Germinal center (tissue), 1 donor: ENCODE measurements around the gene DPH7.
"Not testable (repeated sequence)": the region's sequence is repeated elsewhere in the genome, so short reads cannot be mapped to it uniquely, and the experiment has no call there.

ENCODE experiments used
- DNase-seq: peaks from one replicate; pipeline ENCODE4 v3.0.0; 2012; ENCODE audit warnings: mixed read lengths, low spot score

DPH7 gene

DNA sequence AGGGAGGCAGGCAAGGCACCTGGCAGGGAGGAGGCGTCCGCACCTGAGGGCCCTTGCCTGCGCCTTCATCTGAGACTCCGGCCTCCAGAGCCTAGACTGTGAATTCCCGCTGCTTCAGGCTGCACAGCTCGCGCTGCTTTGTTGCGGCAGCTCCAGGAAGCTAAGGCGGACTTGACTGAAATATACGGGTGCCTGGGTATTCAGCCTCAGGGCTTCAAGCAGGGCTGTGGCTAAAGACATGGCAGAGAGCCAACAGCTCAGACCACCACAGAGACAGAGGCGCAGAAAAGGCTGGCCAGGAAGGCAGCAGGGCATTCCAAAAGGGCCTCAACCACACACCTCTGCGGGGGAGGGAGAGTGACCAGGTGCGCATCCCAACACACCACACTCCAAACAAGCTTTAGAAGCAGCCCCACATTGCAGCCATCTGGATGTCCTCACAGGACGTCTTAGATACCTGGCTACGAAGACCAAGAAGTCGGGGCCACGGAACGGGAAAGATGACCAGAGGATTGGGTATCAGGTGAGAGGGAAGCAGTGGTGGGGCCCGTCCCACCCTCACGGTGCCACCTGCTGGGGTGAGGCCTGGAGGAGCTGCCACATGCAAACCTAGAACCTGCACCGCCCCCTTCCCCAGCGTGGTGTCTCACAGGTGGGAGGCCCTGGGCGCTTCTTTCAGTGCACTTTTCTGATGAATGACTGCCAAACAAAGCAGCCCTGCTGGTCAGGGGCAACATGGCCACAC, 1.7 kb upstream of the DPH7 start:
- no peak for DNase-seq

GRCh38 chr9:137579259-137579604, 507 bp upstream of the DPH7 start:
- no peak for DNase-seq

GRCh38 chr9:137575716-137576411, 2.9 kb downstream of the DPH7 start:
- peak; percentile 65 for DNase-seq

- DNase-seq, result no peak
Observed at GRCh38 chr9:137575364-137575715, 3.4 kb downstream of the DPH7 start.

GRCh38 chr9:137574192-137574591, 4.5 kb downstream of the DPH7 start:
- DNase-seq, result no peak

GRCh38 chr9:137570566-137570965, 8.2 kb downstream of the DPH7 start:
- DNase-seq, result no peak

GRCh38 chr9:137569609-137570203, 9.0 kb downstream of the DPH7 start:
- no peak for DNase-seq

DNA sequence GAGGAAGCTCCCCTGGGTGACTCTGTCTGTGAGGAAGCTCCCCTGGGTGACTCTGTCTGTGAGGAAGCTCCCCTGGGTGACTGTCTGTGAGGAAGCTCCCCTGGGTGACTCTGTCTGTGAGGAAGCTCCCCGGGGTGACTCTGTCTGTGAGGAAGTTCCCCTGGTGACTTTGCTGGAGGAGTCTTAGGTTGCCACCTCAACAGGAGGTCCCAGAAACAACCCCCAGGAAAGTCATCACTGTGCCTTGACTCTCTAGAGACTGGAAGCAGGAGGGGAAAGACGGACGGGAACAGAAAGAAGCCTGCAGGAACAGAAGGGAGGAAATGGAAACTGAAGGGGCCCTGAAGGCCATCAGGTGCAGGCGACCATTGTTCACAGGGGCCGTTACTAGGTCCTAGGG, 10.3 kb downstream of the DPH7 start:
- DNase-seq, result not testable (repeated sequence)

DNA sequence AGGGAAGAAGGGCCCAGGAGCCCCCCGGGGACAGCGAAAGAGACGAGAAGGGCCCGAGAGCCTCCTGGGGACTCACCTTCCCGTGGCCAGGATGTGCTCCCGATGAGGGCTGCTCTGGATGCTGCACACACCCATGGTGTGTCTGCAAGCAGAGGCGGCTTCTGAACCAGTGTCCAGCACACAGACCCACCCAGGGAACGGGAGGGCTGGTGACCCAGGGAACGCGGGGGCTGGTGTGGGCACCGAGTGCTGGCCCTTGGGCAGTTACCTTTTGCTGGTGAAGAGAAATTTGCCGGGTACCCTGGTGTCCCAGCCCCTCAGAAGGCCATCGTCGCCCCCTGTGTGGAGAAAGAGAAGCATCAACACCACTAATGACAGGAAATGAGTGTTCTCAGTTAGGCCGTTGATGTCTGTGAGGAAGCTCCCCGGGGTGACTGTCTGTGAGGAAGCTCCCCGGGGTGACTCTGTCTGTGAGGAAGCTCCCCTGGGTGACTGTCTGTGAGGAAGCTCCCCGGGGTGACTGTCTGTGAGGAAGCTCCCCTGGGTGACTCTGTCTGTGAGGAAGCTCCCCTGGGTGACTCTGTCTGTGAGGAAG, 13.8 kb downstream of the DPH7 start:
- DNase-seq, result no peak

- DNase-seq, result no peak
Observed at GRCh38 chr9:137564134-137564533, 14.6 kb downstream of the DPH7 start.

- no peak for DNase-seq
Observed at GRCh38 chr9:137558127-137558526, 20.6 kb downstream of the DPH7 start.

DNA sequence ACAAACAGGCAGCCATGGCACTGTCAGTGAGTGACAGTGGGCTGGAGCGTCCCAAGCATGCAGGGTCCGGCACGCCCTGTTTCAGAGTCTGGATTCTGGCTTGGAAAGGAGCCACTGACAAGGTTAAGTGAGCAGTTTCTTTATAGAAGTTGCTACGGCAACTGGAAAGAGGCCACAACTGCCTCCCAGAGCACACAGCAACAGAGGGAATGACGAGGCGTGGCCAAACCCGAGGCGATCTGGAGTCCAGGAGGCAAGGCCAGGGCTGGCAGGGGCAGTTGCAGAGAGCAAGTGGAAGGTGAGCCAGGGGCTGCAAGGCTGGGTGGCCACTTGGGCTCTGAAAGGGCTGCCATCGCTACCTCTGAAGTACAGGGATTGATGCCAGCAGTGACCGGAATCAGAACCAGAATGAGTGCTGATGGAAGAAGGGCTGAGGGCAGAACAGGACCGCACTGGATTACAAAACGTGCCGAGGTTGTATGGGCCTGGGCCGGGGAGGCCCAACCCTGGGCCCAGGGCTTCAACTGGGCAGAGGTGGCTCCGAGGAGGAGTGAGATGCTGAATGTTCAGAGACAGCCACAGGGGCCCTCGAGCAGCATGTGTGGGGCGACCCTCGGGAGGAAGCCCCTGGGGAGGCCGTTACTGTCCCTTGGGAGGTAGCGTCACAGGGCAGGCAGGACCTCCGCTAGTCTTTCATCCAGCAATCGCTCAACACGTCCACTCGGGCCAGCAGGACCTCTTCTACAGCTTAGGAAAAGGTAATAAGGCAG, 22.5 kb downstream of the DPH7 start:
- no peak for DNase-seq

- no peak for DNase-seq
Observed at GRCh38 chr9:137555179-137555578, 23.5 kb downstream of the DPH7 start.

- DNase-seq, result no peak
Observed at GRCh38 chr9:137554349-137554748, 24.4 kb downstream of the DPH7 start.

GRCh38 chr9:137553654-137554053, 25.1 kb downstream of the DPH7 start:
- DNase-seq, result not testable (repeated sequence)

DNA sequence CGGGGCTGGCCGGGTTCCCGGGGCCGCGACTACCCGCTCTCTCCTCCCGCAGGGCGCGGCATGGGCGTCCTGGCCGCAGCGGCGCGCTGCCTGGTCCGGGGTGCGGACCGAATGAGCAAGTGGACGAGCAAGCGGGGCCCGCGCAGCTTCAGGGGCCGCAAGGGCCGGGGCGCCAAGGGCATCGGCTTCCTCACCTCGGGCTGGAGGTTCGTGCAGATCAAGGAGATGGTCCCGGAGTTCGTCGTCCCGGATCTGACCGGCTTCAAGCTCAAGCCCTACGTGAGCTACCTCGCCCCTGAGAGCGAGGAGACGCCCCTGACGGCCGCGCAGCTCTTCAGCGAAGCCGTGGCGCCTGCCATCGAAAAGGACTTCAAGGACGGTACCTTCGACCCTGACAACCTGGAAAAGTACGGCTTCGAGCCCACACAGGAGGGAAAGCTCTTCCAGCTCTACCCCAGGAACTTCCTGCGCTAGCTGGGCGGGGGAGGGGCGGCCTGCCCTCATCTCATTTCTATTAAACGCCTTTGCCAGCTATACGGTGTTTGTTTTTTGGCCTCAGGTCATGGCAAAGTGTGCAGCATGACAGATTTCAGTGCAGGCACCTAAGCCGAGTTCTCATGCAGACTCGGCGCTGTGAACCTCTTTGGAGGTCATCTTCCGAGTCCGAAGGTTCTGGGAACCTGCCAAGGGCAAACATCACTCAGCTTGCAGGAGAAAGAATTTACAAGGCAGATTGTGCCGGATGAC, 26.5 kb downstream of the DPH7 start:
- no peak for DNase-seq

GRCh38 chr9:137551264-137552021, 27.3 kb downstream of the DPH7 start, which contains the start of gene MRPL41:
MRPL41 (plus strand) TSS chr9:137551879; CDS start chr9:137552082, 203 bp downstream.
- DNase-seq, result peak; percentile 95

- DNase-seq, result not testable (repeated sequence)
Observed at GRCh38 chr9:137550958-137551263, 27.8 kb downstream of the DPH7 start.

DNA sequence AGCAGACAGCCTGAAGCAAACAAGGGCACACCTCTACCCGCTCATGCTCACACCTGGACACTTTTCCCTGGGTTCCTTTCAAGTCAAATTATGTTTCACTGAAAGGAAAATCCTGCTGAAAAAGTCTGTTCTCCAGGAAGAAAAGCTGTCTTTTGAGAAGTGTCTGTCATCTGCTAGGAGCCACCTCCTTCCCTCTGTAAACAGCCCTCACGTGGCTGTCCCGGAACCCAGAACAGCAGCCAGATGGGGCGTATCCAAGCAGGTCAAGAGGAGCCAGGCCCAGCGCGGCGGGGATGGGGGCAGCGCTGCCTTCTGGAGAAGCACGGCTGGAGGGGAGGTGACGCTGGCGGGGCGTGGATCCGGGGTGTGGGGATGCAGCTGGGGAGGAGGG, 28.5 kb downstream of the DPH7 start, which contains the start of gene PNPLA7:
TSS of gene PNPLA7 (minus strand) at position 172 of the 391 bp plus-strand sequence. CDS start 205 bp downstream, outside the sequence.
- DNase-seq, result peak; percentile 74

DNA sequence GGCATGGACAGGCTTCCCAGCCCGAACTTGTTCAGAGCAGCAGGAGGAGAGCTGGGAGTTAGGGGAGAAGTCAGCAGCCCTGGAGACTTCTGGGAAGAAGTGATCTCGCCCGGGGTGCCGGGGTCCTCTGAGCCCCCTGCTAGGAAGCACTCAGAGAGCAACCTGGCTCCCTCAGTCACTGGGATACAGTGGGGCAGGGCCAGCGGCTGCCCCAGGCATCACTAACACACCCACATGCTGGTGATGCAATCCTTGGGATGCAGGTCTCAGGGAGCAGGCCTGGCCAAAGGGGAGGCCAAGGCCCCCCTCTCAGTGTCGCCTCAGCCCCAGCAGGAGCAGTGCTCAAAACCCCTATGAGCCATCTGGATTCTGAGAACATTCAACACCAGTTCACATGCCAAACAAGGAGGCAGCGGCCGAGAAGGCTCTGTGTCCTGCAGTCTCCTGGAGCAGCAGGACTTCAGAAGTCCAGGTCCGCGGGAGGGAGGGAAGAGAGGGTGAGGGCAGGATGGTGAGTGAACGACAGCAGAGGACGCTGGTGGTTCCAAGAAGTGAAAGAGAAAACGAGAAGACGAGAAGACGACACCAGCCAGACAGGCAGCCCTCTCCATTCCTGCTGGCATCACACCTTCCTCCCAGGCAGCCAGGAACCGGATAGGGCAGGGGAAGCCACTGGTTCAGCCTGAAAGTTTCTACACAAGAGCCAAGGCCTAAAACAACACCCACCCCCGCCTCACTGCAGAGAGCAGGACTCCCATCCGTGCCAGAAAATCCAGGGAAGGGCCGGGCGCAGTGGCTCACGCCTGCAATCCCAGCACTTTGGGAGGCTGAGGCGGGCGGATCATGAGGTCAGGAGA, 30.8 kb downstream of the DPH7 start:
- DNase-seq, result no peak
